GM21390 (cell line): ENCODE results near the gene HEATR9.
A peak's percentile ranks its signal among the peaks of the same experiment; 100 is the strongest.

Experiments used
- ATAC-seq: cut with Tn5 transposase; IDR thresholded peaks from one replicate; pipeline ENCODE4 v1.9.1; 2021; ENCODE audit not compliant: unreplicated experiment

Gene HEATR9

DNA sequence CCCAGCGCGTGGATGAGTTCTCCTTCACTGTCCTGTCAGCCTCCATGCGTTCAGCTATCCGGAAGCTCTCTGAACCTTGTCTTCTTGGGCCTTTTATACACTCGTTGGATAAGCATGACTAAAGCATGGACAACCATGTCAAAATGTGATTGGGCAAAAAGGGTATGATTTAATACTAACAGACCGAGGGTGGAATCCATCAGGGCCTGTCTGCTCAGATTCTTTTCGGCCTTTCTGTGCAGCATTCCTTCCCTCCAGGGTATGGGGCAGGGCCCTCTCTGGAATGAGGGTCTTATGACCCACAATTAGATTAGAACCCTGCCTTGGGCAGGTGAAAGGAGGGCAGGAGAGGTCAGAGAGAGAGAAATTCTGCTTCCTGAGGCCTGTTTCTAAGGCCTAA is 25.5 kb upstream of the HEATR9 start:
- no peak for ATAC-seq

DNA sequence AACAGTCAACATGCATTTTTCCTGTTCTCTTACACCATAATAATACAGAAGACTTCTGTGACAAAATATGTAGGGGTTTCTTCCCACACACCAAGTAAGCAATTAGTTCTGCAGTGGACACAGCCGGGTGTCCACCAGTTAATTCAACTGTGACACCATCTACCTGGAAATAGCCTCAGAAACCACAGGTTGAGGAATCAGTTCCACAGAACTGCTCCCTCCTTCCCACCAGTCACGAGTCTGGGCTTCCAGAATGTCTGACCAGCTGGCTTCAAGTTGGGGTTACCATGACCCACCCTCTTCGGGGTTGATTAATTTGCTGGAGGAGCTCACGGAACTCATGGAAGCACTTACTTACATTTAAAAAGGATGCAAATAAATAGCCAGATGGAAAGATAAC is 25.1 kb upstream of the HEATR9 start:
- ATAC-seq, result no peak

DNA sequence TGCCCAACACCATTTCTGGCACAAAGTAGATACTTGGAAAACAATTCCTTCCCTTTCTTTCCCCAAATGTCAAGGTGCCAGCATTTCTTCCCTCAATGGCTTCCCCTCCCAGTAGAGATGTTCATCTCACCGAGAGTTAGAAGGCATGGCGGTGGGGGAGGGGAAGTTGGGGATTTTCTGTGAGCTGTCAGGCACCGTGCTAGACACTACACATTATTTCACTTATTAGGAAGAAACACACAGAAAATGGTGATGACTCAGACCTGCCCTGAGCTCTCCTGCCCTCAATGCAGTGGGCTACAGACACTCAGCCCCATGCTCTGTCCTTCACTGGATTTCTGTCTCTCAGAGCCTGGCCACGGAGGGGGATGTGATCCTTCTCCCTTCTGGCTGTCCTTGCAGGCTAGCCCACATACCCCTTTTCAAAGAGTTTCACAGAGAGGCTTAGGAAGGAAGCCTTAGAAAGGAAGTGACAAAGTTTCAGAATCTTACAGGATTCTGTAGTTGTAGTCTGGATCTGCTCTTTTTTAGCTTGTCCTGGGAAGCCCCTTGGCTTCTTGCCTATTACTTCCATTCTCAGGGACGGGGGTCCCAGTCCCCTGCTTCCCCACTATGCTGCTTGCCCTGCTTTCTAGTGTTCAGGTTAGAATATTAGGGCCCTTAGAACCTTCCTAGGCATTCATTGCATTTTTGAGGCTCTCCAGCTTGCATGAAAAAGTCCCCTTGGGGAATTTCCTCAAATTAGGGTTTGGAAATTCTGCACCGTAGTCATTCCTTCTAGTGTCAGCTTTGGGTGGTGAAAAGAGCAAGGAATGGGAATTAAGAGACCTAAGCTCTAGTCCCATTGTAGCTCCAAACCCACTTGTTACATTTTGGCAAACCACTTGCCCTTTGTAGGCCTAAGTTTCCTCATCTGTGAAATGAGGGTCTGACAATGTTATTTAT is 23.7 kb upstream of the HEATR9 start:
- ATAC-seq, result no peak

DNA sequence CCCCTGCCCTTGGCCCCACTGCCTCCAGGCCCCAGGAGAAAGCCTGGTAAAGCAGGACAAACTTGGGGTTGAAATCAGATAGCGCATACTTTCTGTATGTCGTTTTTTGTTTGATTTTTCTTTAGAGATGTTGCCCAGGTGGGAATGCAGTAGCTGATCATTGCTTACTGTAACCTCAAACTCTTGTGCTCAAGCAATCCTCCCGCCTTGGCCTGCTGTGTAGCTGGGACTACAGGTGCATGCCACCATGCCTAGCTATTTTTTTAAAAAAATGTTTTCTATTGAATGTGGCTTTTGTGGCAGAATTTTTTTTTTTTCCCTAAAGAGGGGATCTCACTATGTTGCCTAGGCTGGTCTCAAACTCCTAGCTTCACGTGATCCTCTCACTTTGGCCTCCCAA is 22.6 kb upstream of the HEATR9 start:
- ATAC-seq, result no peak

DNA sequence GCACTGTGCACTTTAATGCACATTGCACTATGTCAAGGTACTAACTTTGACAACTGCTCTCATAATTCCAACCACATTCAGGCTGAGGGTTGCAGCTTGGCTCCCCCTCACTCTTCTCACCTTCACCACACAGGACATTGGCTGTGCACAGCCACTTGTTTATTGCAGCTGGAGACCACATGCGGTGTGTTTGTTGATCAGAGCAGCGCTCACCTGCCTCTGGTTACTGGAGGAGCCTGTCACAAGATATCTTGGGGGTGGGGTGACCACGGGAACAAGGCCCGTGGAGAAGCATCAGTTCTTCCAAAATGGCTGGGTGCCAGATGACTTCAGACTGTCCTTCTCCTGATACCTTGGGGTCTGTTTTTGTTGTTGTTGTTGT is 22.1 kb upstream of the HEATR9 start:
- ATAC-seq, result no peak

DNA sequence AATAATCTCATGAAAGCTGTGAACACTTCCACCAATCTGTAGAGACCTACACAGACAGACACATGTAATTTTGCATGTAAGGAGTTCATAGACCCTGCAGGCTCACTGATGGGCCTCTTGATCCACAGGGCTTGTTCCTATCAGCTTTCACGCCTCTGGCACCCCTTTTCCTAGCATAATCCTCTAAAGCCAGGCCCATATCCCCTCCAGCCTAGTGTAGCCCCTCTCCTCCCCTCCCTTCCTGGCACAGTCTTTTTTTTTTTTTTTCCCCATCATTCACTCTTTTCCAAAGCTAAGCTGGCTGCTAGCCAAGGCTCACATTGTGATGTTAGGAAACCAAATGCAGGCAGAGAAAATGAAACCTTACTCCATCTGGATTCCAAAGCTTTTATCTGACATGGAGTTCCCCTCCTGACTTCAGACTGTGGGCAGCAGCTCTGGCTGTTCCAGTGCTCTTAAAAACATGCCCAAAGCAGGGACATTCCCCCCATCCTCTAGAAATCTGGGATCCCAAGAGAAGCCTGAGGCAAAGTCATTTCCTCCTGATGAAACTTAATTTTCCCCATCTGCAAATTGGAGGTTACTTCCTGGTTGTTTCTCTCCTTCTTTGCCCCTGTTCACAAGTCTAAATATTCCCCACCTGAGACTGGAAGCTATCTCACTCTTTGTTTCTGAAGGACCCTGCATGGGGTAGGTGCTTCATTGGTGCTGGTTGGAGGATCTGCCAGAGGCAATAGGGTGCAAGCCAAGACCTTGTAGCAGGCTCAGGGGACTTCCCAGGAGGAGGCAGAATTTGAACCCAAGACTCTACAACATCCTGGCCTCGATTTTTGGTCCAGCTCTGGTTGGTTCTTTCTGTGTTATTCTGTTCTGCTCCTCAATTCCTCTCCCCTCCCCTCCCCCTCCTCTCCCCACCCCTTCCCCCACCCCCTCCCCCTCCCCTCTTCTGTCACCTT is 21.4 kb upstream of the HEATR9 start:
- no peak for ATAC-seq

DNA sequence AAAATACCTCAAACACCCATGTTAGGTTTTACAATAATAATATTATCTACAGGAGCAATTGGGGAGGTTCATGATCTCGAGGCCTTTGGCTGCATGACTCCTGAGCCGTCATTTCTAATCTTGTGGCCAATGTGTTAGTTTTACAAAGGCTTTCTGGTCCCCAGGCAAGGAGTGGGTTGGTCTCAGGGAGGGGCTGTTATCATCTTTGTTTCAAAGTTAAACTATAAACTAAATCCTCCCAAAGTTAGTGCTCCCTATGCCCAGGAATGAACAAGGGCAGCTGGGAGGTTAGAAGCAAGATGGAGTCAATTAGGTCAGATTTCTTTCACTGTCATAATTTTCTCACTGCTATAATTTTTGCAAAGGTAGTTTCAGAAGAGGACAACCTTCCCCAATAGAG is 20.6 kb upstream of the HEATR9 start:
- no peak for ATAC-seq

DNA sequence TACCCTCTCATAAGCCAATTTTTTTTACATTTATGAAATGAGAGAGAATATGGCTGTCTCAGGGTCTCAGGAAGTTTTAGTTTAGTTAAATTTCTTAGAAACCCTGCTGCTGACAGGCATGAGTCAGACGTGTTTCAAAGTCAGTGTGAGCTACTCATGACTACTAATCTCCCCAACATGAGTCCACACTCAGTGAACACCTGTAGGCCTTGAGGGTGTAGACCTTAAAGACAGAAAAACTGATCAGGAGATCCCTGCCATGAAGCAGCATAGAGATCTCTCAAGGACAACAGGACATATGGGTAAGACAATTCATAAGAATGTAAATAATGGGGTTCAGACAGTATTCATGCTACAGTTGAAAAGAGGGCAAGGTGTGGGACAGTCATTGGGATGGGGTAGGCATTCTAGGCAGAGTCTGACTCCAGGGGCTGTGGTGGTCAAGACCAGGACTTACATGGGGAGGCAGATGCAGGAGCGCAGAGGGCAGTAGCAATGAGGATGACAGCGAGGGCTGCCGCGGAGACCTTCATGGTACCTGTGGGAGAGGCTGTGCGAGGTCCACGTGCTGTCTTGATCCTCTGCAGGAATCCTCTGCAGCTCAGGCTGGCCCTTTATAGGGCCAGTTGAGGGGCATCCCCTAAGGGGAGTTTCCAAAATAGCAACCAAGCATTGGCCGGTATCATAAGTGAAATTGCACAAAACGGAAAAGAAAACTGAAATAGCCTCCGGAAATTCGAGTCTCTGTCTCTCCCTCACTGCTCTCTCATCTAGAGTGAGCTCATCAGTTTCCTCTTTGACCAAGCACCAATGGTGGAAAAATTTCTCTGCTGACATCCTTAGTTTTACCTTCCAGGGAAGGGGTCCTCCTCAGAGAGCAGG is 11.3 kb upstream of the HEATR9 start, which contains the start of gene CCL5:
Gene CCL5, minus strand, starts transcription at position 588 of the 882 bp plus-strand sequence.
- ATAC-seq, result peak; percentile 86

DNA sequence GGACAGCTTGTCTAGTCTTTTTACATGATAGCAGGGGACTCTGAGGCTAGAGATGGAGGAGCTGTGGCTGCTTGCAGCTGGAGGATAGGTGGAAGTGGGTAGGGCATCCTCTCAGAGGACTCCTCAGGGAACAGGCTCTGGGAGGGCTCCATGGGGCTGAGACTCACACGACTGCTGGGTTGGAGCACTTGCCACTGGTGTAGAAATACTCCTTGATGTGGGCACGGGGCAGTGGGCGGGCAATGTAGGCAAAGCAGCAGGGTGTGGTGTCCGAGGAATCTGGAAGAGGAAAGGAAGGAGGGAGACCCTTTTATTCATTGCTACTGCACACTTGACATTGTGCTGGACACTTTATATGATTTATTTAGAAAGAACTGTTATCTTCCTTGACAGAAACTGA is 9.7 kb upstream of the HEATR9 start:
- no peak for ATAC-seq

DNA sequence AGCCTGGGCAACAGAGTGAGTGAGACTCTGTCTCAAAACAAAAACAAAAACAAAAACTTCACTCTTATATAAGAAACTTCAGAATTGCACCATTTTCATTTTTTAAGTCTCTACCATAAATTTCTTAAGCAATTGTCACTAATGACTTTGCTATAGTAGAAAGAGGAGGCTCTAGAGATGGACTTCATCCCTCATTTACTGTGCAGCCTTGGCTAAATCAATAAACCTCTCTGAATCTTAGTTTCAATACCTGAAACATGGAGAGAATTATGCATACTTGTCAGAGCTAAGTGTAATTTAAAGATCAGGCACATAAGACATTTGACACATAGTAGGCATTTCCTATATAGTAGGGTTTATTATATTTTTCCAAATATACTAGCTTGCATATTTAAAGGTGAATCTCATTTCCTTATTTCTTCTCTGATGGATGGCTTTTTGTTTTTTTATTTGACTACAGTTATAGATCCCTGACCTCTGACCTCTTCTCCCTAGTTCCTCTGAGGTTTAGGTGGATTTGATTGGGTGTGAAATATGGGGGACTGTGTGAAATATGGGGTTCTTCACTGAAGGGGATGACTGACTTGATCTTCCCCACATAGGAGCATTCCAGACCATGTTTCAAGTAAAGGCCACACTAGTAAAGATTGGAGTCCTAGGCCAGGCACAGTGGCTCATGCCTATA is 8.8 kb upstream of the HEATR9 start:
- no peak for ATAC-seq

DNA sequence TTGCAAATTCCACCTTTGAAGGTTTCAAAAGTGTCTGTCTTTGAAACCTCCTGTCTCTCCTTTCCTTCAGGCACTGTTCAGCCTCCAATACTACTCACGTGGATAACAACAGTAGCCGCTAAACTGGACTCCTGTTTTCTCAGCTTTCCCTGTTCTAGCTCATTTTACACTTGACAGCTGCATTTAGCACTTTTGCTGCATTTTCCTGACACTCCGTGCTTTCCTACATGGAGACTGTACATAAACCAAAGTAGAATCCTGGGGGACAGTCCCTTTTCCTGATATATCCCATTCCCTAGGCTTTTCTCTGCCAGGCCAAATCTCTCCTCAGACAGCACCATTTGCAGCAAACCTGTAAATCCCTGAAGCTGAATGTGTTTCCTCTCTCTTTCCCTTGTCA is 7.8 kb upstream of the HEATR9 start:
- no peak for ATAC-seq

DNA sequence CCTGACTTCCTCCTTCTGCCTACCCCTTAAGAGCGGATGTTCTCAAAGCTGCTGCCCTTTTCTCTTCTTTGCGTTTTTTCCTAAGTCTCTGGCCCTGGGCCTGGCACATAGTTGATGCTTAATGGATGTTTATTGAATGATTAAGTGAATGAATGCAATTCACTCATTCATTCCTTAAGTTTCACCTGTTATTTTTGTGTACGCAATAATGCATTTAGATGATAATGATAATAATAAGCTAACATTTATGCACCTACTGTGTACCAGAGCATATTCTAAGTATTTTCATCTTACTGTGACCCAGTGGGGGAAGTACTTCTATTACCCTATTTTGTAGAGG is 7.1 kb upstream of the HEATR9 start:
- ATAC-seq, result no peak

DNA sequence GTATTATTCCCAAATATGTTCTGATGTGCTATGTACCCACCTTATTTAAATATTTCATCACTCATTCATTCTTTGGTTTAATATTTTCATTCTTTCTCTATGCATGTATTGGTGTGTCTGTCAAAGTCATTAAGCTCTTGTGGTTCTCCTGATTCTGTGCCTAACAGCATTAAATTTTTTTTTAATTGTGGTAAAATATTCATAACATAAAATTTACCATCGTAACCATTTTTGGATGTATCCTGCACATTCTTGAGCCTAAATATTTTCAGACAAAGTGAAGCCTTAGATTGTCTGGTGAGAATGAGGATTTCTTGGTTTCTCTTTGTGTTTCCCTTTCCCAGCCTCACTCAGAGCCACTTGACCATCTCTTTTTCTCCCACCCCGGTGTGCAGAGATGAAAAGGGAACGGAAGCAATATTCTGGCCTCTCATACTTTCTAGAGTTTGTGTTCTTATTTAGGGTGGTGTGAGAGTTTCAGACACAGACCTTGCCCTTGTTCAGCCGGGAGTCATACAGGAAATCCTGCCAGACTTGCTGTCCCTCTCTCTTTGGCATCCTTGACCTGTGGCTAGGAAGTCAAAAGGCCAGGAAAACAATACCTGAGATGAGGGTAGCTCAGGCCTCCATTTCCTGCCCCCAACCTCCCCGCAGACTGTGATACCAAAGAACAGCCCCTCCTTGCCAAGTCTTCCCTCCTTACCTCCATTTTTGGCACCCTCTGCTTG is 6.5 kb upstream of the HEATR9 start:
- no peak for ATAC-seq

DNA sequence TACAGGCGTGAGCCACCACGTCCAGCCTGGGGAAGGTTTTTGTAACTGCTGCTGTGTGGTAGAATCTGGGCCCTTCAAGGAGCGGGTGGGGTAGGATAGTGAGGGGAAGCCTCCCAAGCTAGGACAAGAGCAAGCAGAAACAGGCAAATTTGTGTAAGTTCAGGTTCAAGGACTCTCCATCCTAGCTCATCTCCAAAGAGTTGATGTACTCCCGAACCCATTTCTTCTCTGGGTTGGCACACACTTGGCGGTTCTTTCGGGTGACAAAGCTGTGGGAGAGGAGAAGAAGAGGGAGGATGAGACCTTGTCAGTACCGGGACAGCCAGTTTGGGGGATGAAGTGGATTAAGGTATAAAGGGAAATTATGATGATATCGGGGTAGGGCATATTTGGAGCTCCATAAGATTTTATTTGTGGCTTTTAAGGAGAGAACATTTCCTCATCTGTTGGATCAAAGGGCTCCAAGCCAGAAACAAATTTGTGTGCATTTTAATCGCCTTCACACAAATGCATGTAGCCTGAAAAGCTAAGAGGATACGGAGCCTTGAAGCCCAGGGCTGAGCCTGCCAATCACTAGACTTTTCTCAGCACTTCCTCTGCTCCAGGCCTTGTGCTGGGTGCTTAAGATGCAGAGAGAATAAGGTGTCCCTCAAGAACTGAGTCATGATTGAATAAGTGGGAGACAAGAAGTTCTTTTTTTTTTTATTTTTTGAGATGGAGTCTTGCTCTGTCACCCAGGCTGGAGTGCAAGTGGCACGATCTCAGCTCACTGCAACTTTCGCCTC is 3.7 kb upstream of the HEATR9 start:
- ATAC-seq, result no peak

DNA sequence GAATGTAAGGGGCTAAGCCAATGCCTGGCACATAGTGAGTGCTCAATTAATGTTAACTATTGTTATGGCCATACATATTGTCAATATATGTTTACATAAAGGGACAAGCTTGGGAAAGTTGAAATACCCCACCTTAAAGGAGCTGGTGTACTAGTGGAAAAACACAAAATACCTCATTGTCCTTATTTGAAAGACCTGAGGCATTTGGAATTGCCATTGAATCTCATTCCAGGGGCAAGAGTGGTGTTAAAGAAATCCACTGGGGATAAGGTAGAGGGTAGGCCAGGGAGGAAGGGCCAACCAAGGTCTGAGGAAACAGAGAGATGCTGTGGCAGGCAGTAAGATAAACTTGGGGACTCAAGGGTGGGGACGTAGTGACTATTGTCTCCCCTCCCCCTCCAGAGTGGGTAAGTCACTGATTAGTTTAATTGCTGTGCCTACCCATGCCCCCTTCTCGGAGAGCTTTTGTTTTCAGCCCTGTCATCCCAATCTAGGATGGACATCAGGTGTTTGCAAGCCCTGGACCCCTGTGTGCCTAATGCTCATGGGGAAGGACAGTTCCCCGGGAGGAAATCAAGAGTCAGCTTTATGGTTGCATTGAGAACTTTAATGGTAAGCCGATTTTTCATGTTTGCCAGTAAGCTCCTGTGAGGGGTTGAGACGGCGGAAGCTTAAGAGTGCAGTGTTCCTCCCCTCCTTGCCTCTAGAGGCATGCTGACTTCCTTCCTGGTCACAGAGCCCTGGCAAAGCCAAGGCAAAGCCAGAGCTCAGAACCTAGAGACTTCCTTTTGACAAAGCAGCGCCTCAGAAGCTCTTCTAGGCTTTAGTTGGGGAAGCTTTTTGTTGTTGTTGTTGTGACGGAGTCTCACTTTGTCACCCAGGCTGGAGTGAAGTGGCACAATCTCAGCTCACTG is 2.5 kb upstream of the HEATR9 start:
- no peak for ATAC-seq

DNA sequence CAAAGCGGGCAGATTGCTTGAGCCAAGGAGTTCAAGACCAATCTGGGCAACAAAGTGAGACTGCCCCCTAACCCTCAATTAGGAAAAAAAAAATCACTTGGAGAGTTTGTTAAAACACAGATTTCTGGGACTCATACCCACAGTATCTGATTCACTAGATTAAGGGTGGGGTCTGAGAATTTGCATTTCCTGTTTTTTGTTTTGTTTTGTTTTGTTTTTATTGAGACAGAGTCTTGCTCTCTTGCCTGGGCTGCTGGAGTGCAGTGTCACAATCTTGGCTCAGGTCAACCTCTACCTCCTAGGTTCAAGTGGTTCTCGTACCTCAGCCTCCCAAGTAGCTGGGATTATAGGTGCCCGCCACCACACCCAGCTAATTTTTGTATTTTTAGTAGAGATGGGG is 1.1 kb downstream of the HEATR9 start:
- no peak for ATAC-seq

DNA sequence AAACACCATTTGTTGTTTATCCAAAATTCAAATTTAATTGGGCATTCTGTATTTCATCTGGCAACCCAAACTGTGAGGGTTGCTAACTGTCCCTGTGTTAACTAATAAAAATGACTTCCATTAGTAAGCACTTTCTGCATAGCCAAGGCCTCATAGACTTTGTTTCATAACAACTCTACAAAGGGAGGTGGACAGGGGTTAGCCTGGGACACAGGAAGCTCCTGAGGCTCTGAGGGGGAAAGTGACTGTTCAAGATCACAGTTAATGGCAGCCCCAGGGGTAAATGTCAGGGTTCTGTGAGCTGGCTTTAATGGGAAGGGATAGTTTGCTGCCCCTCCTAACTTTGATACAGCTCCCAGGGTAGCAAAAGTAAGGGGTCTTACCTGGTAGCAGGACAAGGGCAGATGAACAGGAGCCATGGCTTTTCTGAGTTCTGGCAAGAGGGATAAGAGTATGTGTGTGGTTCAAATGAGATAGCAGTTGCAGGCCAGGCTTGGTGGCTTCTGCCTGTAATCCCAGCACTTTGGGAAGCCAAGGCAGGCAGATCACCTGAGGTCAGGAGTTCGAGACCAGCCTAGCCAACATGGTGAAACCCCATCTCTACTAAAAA is 2.2 kb downstream of the HEATR9 start:
- ATAC-seq, result no peak
